Activated T-helper 2 cell treated with anti-CD3 and anti-CD28 coated beads, Interferon-gamma antibody, Interleukin-2, Interleukin-4, amounts not matched to agents 10 μg/mL and 5 μg/mL and 100 μg/mL, durations not matched to agents 14 hours and 24 hours and 36 hours (primary cell): ENCODE measurements around the gene KCNG1. TPM values are rescaled to one million over a fixed set of nuclear protein-coding genes. Genes with fewer than 3 reads are reported as not detected.
"Not testable (repeated sequence)": the region's sequence is repeated elsewhere in the genome, so short reads cannot be mapped to it uniquely, and the experiment has no call there.

Source experiments
- DNase-seq: peaks from one replicate; pipeline ENCODE4 v3.0.0; 2021; ENCODE audit warnings: low spot score
- H3K27ac Mint-ChIP-seq: one replicate; pipeline ENCODE4 v1.8.0; 2021; ENCODE audit warnings: mixed read lengths
- H3K27me3 Mint-ChIP-seq: one replicate; pipeline ENCODE4 v1.8.0; 2021; ENCODE audit warnings: low read depth, mixed read lengths
- H3K36me3 Mint-ChIP-seq: one replicate; pipeline ENCODE4 v1.8.0; 2021; ENCODE audit warnings: low read depth, mixed read lengths
- H3K4me1 Mint-ChIP-seq: one replicate; pipeline ENCODE4 v1.8.0; 2021; ENCODE audit warnings: low read depth, mixed read lengths
- H3K4me3 Mint-ChIP-seq: one replicate; pipeline ENCODE4 v1.8.0; 2021; ENCODE audit warnings: low read depth, mild to moderate bottlenecking, moderate library complexity, mixed read lengths
- H3K9me3 Mint-ChIP-seq: one replicate; pipeline ENCODE4 v1.8.0; 2021; ENCODE audit warnings: mixed read lengths
- intact Hi-C: fragments of 100-400 bp; cut with micrococcal nuclease; formaldehyde crosslinking; loops from one replicate; pipeline ENCODE4 v1.15.1; 2023
- total RNA-seq: library from RNA; stranded (reverse); gene quantifications from 2 replicates; pipeline ENCODE4 v1.2.3, GENCODE V29; 2022

KCNG1 gene
- total RNA-seq, 1 donor from 2014 or later, result 2.2 TPM

DNA sequence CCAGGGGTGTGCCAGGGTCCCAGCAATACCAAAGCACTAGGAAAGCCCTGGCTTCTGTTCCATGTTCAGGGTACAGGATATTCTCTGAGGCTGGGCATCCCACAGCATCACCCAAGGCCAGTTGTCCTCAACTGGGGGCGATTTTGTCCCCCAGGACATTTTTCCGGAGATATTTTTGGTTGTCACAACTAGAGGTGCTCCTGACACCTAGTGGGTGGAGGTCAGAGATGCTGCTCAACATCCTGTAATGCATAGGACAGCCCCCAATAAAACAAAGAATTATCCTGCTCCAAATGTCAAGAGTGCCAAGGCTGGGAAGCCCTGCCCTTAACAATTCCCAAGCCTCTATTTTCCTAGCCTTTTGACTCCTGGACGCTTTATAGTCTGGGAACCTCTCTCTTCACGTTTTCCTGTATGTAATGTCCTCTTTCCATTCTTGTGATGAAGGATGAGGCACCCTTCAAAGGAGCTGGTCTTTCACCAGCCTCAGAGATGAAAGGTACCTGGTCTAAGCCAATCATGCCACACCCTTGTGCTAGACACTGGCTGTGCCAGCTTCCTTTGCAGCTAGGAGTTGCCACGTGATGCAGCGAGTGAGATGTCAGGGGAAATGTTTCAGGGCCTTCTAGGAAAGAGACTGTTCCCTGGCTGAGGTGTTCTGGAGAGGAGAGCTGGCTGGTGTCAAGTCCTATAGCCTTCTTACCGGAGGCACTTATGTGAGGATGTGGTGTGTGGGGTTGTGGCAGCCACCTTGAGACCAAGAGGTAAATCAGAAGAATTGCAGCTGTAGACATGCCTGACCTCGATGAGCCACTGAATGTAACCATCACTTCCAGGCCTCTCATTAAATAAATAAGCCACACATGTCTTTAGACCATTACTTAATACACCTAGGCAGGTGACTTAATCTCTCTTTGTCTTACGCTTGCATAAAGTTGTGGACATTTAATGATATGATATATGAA, 23.4 kb upstream of the KCNG1 start:
- Mint-ChIP-seq H3K27me3 (peaks cover 18% of the 10 kb centered on the region), H3K9me3 (no peaks in the 10 kb centered on the region), H3K27ac (no peak overlapping the region), H3K4me3 (no peak overlapping the region), H3K36me3 (no peaks in the 10 kb centered on the region), H3K4me1 (no peaks in the 10 kb centered on the region)
- intact Hi-C loops, result no loop called here
- DNase-seq, result no peak

DNA sequence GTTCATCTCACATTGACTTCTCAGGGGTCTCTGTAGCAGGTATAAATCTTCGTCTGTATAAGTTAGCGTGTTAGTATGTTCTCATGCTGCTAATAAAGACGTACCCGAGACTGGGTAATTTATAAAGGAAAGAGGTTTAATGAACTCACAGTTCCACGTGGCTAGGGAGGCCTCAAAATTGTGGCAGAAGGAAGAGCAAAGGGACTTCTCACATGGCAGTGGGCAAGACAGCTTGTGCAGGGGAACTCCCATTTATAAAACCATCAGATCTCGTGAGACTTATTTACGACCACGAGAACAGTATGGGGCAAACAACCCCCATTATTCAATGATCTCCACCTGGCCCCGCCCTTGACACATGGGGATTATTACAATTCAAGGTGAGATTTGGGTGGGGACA, 22.6 kb upstream of the KCNG1 start:
- intact Hi-C loops, H3K27ac Mint-ChIP-seq, H3K36me3 Mint-ChIP-seq, H3K9me3 Mint-ChIP-seq, H3K4me3 Mint-ChIP-seq, DNase-seq, H3K4me1 Mint-ChIP-seq: not testable (repeated sequence)
- peaks cover 11% of the 10 kb centered on the region for H3K27me3 Mint-ChIP-seq

DNA sequence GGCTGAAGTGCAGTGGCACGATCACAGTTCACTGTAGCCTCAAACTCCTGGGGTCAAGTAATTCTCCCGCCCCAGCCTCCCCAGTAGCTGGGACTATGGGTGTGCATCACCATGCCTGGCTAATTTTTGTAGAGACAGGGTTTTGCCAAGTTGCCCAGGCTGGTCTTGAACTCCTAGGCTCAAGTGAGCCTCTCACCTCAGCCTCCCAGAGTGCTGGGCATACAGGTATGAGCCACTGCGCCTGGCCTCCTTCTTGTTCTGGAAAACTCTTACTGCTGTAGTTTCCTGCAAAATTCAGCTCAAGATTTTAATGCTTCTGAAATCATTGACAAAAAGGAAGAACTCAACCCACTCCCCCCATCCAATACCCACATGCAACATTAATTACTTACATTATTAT, 21.9 kb upstream of the KCNG1 start:
- Mint-ChIP-seq H3K9me3 (no peaks in the 10 kb centered on the region), H3K27ac (no peak overlapping the region), H3K4me1 (no peaks in the 10 kb centered on the region), H3K36me3 (no peaks in the 10 kb centered on the region), H3K27me3 (peaks cover 4% of the 10 kb centered on the region), H3K4me3 (no peak overlapping the region)
- no peak for DNase-seq
- intact Hi-C loops, result no loop called here

DNA sequence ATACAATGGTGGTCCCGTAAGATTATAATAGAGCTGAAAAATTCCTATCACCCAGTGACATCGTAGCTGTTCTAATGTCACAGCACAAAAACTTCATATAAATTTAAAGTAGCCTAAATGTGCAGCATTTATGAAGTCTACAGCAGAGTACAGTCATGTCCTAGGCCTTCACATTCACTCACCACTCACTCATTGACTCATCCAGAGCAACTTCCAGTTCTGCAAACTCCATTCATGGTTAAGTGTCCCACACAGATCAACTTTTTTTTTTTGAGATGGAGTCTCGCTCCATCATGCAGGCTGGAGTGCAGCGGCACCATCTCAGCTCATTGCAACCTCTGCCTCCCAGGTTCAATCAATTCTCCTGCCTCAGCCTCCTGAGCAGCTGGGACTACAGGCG, 20.9 kb upstream of the KCNG1 start:
- intact Hi-C loops, result no loop called here
- Mint-ChIP-seq H3K4me3 (no peak overlapping the region), H3K36me3 (no peaks in the 10 kb centered on the region), H3K9me3 (no peaks in the 10 kb centered on the region), H3K4me1 (no peaks in the 10 kb centered on the region), H3K27me3 (no peaks in the 10 kb centered on the region), H3K27ac (no peak overlapping the region)
- no peak for DNase-seq

DNA sequence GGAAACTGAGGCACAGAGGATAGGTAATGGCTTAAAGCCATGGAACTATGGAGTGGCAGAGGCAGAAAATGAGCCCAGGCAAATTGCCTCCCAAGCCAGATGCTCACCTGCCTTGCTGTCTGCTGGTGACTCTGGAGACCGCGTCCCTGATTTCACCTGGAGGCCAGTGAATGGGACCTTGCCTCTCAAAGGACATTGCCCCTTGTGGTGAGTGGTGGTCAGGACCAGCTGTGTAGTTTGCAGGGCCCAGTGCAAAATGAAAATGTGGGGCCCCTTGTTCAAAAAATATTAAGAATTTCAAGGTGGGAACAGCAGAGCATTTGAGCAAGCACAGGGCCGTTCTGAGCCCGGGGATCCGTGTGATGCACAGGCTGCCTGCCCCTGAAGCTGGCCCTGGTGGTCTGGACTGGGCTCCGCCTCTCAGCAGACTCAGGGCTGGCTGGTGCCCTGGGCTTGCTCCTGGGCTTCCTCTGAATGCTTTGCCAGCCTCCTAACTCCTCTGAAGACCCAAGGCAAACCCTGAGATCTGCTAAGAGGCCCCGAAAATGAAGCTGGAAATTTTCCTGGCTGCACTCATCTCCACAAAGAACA, 19.8 kb upstream of the KCNG1 start:
- no peak for DNase-seq
- Mint-ChIP-seq H3K4me3 (no peak overlapping the region), H3K27ac (no peak overlapping the region), H3K4me1 (no peaks in the 10 kb centered on the region), H3K36me3 (no peaks in the 10 kb centered on the region), H3K27me3 (no peaks in the 10 kb centered on the region), H3K9me3 (no peaks in the 10 kb centered on the region)
- intact Hi-C loops, result no loop called here

DNA sequence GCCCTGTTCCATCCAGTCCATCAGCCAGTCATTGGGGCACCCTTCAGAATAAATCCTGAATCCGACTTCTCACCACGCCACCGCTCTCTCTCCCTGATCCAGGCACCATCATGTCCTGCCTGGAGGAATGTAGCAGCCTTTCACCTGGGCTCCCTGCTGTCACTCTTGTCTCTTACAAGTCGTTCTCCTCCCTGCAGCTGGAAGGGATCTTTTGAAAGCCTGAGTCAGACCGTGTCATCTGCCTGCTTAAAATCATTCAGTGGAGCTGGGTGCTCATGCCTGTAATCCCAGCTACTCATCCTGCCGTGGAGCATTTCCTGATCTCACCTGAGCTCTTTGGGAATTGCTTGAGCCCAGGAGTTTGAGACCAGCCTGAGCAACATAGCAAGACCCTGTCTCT, 19.2 kb upstream of the KCNG1 start:
- Mint-ChIP-seq H3K4me3 (no peak overlapping the region), H3K9me3 (no peaks in the 10 kb centered on the region), H3K27ac (no peak overlapping the region), H3K27me3 (no peaks in the 10 kb centered on the region), H3K4me1 (no peaks in the 10 kb centered on the region), H3K36me3 (no peaks in the 10 kb centered on the region)
- no peak for DNase-seq
- intact Hi-C loops, result no loop called here

DNA sequence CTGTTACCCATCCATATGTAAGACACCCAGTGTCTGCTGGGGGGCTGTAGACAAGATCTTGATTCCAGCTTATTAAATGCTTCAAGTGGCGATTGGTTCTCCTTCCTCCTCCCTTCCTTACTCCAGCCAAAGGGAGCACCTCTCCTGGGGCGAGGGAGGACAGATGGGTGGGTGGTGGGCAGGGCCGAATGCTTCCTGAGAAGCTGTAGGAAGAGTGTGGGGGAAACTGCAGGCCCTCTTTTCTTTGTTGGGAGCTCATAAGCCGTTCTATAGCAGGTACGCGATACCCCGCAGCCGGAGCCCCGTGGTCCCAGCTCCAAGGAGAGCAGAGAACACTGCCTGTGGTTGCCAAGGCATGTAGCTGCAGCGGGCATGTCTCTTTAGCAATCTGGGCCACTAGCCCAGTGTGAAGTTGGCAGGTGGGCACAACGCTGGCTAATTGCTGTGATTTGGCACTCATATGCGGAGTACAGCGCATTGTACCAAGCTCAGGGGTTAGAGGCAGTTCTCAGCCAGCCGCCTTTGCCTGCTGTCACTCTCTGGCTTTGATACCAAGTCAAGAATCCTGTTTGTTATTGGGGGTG, 14.7 kb upstream of the KCNG1 start:
- H3K4me1 Mint-ChIP-seq, result peaks cover 3% of the 10 kb centered on the region
- H3K4me3 Mint-ChIP-seq, result no peak overlapping the region
- H3K9me3 Mint-ChIP-seq, result no peaks in the 10 kb centered on the region
- H3K27ac Mint-ChIP-seq, result no peak overlapping the region
- intact Hi-C loops, result no loop called here
- H3K36me3 Mint-ChIP-seq, result no peaks in the 10 kb centered on the region
- H3K27me3 Mint-ChIP-seq, result no peaks in the 10 kb centered on the region
- no peak for DNase-seq

DNA sequence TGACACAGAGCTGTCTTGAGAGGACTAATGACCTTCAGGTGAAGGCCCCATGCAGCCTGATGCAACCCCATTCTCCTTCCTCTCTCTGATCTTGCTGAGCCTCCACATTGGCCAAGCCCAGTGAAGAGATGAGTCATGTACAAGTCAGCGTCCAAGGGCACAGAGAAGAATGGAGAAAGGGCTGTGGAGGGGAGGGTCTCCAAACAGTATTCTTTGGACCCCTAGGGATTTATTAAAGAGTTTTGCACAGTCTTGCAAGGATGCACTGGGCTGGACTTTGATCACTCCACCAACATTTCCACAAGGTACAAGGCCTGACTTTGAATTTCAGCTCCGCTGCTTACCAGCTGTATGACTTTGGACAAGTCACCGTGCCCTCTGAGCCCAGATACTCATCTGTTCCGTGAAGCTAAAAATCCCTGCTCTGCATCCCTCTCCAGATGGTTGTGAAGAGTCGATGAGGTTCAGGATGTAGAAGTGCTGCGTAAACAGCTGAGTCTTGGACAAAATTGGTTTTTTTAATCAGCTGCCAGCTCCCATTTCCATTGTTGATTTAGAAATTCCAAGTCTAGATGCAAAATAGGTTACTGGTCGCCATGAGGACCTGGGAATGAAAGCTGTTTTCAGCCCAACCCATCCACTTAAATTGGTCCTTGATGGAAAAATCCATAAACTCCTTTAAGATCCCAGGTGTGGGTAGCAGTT, 14.1 kb upstream of the KCNG1 start:
- peaks cover 3% of the 10 kb centered on the region for H3K4me1 Mint-ChIP-seq
- no peaks in the 10 kb centered on the region for H3K36me3 Mint-ChIP-seq
- peaks cover 3% of the 10 kb centered on the region for H3K27me3 Mint-ChIP-seq
- peaks cover 5% of the 10 kb centered on the region for H3K9me3 Mint-ChIP-seq
- intact Hi-C loops, result no loop called here
- H3K27ac Mint-ChIP-seq, result no peak overlapping the region
- DNase-seq, result no peak
- no peak overlapping the region for H3K4me3 Mint-ChIP-seq

DNA sequence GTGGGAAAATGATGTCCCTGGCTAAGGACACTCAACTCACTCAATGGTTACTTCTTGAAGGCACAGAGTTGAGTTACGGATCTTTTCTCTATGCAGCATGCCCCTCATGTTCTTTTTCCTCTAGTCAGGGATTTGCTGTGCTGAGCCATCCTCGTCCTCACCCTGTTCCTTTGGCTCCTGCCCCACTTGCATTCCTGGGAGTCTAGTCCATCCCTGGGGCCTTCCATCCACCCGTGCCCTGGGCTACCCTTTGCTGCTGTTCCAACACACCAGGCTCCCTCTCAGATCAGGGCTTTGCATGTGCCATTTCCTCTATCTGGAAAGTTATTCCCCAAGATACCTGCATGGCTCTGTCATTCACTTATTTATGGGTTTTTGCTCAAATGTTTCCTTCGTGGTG, 13.3 kb upstream of the KCNG1 start:
- no peak for DNase-seq
- Mint-ChIP-seq H3K4me3 (no peak overlapping the region), H3K9me3 (peaks cover 10% of the 10 kb centered on the region), H3K27me3 (peaks cover 3% of the 10 kb centered on the region), H3K36me3 (no peaks in the 10 kb centered on the region), H3K27ac (no peak overlapping the region), H3K4me1 (peaks cover 3% of the 10 kb centered on the region)
- intact Hi-C loops, result no loop called here

DNA sequence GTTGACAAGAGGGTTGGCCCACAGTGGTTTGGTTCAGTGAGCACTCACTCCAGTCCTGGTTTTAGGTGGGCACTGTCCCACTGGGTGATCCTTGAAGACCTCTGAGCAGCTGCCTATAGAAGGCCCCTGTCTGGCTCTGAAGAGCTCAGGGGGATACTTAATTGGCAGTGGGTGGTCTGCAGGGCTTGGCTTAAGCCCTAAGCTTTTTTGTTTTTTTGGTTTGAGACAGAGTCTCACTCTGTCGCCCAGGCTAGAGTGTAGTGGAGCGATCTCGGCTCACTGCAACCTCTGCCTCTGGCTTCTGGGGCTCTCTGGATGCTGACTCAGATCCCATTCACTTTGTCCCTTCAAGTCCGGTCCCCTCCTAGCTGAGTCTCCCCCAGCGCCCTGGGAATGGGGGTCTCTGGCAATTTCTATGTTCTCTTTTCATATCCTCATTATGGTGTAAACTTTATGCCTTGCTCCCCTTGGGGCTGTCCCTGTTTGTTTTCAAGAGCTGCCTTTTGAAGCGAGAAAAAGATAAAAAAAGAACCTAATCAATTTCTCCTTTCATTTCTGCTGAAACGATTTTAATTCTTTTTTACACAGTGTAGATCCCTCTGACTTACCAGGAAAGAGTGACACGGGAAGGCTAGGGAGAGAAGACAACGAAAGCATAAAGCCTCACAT, 12.2 kb upstream of the KCNG1 start:
- H3K9me3 Mint-ChIP-seq, result peaks cover 10% of the 10 kb centered on the region
- H3K4me1 Mint-ChIP-seq, result peaks cover 3% of the 10 kb centered on the region
- no peak for DNase-seq
- peaks cover 6% of the 10 kb centered on the region for H3K27me3 Mint-ChIP-seq
- intact Hi-C loops, result no loop called here
- H3K27ac Mint-ChIP-seq, result no peak overlapping the region
- H3K36me3 Mint-ChIP-seq, result no peaks in the 10 kb centered on the region
- no peak overlapping the region for H3K4me3 Mint-ChIP-seq

DNA sequence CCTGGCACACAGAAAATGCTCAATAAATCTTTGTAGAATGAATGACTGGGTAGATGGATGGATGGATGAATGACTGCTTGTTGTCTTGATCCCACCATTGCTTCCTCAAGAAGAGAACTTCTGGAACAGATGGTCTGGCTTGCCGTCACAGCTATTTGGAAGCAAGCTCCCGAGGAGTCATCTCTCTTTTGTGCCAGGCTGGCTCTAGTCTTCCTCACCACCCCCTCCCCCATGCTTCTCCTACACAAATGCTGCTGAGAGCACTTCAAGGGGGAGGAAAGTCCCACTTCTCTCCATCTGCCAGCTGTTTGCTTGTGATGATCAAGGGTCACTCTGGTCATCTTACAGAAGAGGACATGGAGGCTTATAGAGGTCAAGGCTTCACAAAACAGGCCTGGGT, 11.6 kb upstream of the KCNG1 start:
- Mint-ChIP-seq H3K9me3 (peaks cover 10% of the 10 kb centered on the region), H3K36me3 (no peaks in the 10 kb centered on the region), H3K4me1 (peaks cover 3% of the 10 kb centered on the region), H3K27me3 (peaks cover 11% of the 10 kb centered on the region), H3K27ac (no peak overlapping the region), H3K4me3 (no peak overlapping the region)
- no peak for DNase-seq
- intact Hi-C loops, result no loop called here
